ENCODE measurements around the gene MORC2. TPM values are rescaled to one million over a fixed set of nuclear protein-coding genes. Genes with fewer than 3 reads are reported as not detected.

The MORC2 gene
- total and polyA plus RNA-seq, 9 of the 15 experiments (the other 6 are each of a cell fraction or from before 2014, with no cell fraction given) = 3.3 to 34.7 (median 16.7) TPM

GRCh38 chr22:30969532-30970355, 1.2 kb upstream of the MORC2 start (continued):
- TF ChIP-seq MLX (CRISPR knock-in tag; conservative IDR thresholded peaks at IDR 0.05) (no peak), EHMT2 (IDR thresholded peaks at IDR 0.05) (no peak), ELF4 (CRISPR knock-in tag; IDR thresholded peaks at IDR 0.05) (no peak), PTBP1 (IDR thresholded peaks at IDR 0.05; ENCODE audit: low read depth, low read length) (no peak), E2F1 (CRISPR knock-in tag; IDR thresholded peaks at IDR 0.05) (no peak), TARDBP (IDR thresholded peaks at IDR 0.05) (no peak), ZNF274 (IDR thresholded peaks at IDR 0.05; ENCODE audit: borderline replicate concordance, low read depth, low read length) (no peak), BCL6 (CRISPR knock-in tag; IDR thresholded peaks at IDR 0.05) (no peak), HOXB6 (CRISPR knock-in tag; IDR thresholded peaks at IDR 0.05; ENCODE audit: borderline replicate concordance) (no peak), MGA (IDR thresholded peaks at IDR 0.05) (no peak), UBTF (IDR thresholded peaks at IDR 0.05; ENCODE audit: borderline replicate concordance in 1 of 2, low read depth in 2 of 2, low read length in 2 of 2) (0 out of 4 replicates have a peak, but pooled peaks of 1 of the 2 experiments have one; percentile 14)

Measured in K562 (cell line).